PC-9 (cell line): ENCODE data around the gene CNGB1.

Source experiments
- EZH2 ChIP-seq: fragments of 200-600 bp; sonication (generic); IDR thresholded peaks from 2 replicates; pipeline ENCODE4 v1.8.0; 2017; ENCODE audit warnings: antibody characterized with exemption, low read depth
- TF ChIP-seq, protein P1 (sequence below): fragments of 200-600 bp; sonication (generic); conservative IDR thresholded peaks from 2 replicates; pipeline ENCODE4 v1.6.1; 2017; ENCODE audit warnings: mixed run types, antibody characterized with exemption, mild to moderate bottlenecking, moderate library complexity

DNA sequence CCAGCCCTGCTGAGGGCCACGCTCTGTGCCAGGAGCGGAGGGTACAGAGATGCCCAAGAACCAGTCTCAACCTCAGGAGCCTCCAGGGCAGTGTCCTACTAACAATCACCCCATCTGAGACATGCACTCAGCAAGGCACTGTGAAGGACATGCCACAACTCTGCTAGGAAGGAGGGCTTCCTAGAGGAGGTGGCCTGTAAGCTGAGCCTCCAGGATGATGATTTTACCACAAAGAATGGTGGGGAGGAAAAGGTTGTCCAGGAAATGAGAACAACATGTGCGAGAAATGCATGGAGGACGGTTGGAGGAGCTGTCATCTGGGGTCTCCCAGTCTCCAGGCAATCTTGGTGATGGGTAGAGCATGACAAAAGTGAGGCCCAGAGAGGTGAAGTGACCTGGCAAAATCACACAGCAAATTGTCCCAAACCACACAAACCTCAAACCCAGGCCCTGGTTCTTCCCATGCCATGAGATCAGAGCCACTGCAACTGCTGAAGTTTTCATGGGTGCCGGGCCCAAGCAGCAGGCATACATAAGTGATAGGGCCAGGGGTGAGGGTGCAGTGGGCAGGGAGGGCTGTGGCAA lies 30.5 kb downstream of the CNGB1 start:
- TF ChIP-seq, protein P1, sequence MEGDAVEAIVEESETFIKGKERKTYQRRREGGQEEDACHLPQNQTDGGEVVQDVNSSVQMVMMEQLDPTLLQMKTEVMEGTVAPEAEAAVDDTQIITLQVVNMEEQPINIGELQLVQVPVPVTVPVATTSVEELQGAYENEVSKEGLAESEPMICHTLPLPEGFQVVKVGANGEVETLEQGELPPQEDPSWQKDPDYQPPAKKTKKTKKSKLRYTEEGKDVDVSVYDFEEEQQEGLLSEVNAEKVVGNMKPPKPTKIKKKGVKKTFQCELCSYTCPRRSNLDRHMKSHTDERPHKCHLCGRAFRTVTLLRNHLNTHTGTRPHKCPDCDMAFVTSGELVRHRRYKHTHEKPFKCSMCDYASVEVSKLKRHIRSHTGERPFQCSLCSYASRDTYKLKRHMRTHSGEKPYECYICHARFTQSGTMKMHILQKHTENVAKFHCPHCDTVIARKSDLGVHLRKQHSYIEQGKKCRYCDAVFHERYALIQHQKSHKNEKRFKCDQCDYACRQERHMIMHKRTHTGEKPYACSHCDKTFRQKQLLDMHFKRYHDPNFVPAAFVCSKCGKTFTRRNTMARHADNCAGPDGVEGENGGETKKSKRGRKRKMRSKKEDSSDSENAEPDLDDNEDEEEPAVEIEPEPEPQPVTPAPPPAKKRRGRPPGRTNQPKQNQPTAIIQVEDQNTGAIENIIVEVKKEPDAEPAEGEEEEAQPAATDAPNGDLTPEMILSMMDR, result no peak
- no peak for TF ChIP-seq EZH2
